DMS153 treated with DMSO at 0.1 percent for 48 hours (cell line): Measurements from ENCODE around the gene PLAU.

ENCODE experiments used
- DNase-seq: peaks from one replicate; lab custom pipeline; 2025; ENCODE audit not compliant: unreplicated experiment; lab: John Stamatoyannopoulos, UW

PLAU gene

GRCh38 chr10:73910764-73911552 lies at the start of gene PLAU:
PLAU (plus strand) TSS chr10:73911132; CDS start chr10:73911556, 424 bp downstream.
- no peak for DNase-seq

GRCh38 chr10:73862011-73862410 lies 48.9 kb upstream of the PLAU start:
- DNase-seq, result no peak

- DNase-seq, result no peak
Measured at GRCh38 chr10:73863039-73863817, 47.7 kb upstream of the PLAU start.

GRCh38 chr10:73864229-73864628 lies 46.7 kb upstream of the PLAU start:
- no peak for DNase-seq

- DNase-seq, result no peak
Measured at GRCh38 chr10:73865107-73865458, 45.8 kb upstream of the PLAU start.

GRCh38 chr10:73865459-73866442 lies 45.2 kb upstream of the PLAU start:
- DNase-seq, result no peak

GRCh38 chr10:73866621-73867020 lies 44.3 kb upstream of the PLAU start:
- DNase-seq, result no peak

GRCh38 chr10:73867126-73867807 lies 43.7 kb upstream of the PLAU start:
- DNase-seq, result no peak

- DNase-seq, result no peak
Measured at GRCh38 chr10:73867871-73868631, 42.9 kb upstream of the PLAU start.

GRCh38 chr10:73868655-73869195 lies 42.2 kb upstream of the PLAU start:
- no peak for DNase-seq

GRCh38 chr10:73871295-73872189 lies 39.4 kb upstream of the PLAU start:
- DNase-seq, result no peak

- DNase-seq, result no peak
Measured at GRCh38 chr10:73872190-73872710, 38.7 kb upstream of the PLAU start.

- no peak for DNase-seq
Measured at GRCh38 chr10:73873142-73873837, 37.6 kb upstream of the PLAU start.

- no peak for DNase-seq
Measured at GRCh38 chr10:73873838-73874215, 37.1 kb upstream of the PLAU start.

- DNase-seq, result peak; percentile 7
Measured at GRCh38 chr10:73874267-73875138, 36.4 kb upstream of the PLAU start, which contains the start of gene CAMK2G. CAMK2G (minus strand) TSS chr10:73874555; CDS start chr10:73874461, 94 bp downstream.

- no peak for DNase-seq
Measured at GRCh38 chr10:73875139-73875475, 35.8 kb upstream of the PLAU start.

- DNase-seq, result no peak
Measured at GRCh38 chr10:73876157-73876556, 34.8 kb upstream of the PLAU start.
